SK-N-SH treated with all-trans-retinoic acid at 6 μM for 48 hours (cell line): ENCODE results near the gene C17orf58.

ENCODE experiments used
- ATAC-seq: fragments of 200-7000 bp; cut with Tn5 transposase; 3 replicates; pipeline ENCODE4 v1.9.1; 2020; ENCODE audit warnings: mild to moderate bottlenecking, moderate library complexity
- ARNTL ChIP-seq: fragments of 450-650 bp; formaldehyde crosslinking; IDR thresholded peaks from 2 replicates; pipeline ENCODE4 v1.5.0; 2020; ENCODE audit warnings: low read depth, mild to moderate bottlenecking, moderate library complexity, borderline replicate concordance
- BACH2 ChIP-seq: fragments of 250-450 bp; sonication (Bioruptor Pico); IDR thresholded peaks from 2 replicates; pipeline ENCODE4 v1.9.0; 2021; ENCODE audit warnings: mild to moderate bottlenecking, borderline replicate concordance
- CSDC2 ChIP-seq: fragments of 250-450 bp; sonication (Bioruptor Pico); IDR thresholded peaks from 2 replicates; pipeline ENCODE4 v1.5.0; 2020; ENCODE audit warnings: mild to moderate bottlenecking, moderate library complexity
- ISL1 ChIP-seq: fragments of 250-450 bp; sonication (Bioruptor Pico); IDR thresholded peaks from 2 replicates; pipeline ENCODE4 v2.1.2; 2022; ENCODE audit warnings: mild to moderate bottlenecking, moderate library complexity
- OSR1 ChIP-seq: fragments of 250-450 bp; sonication (Bioruptor Pico); IDR thresholded peaks from 2 replicates; pipeline ENCODE4 v1.8.0; 2022; ENCODE audit warnings: moderate library complexity, mild to moderate bottlenecking, inconsistent platforms
- PPARA ChIP-seq: fragments of 250-450 bp; sonication (Bioruptor Pico); IDR thresholded peaks from 2 replicates; pipeline ENCODE4 v1.5.0; 2020; ENCODE audit warnings: mild to moderate bottlenecking, borderline replicate concordance
- RARB ChIP-seq: fragments of 250-450 bp; sonication (Bioruptor Pico); IDR thresholded peaks from 2 replicates; pipeline ENCODE4 v1.8.0; 2021; ENCODE audit warnings: mild to moderate bottlenecking, moderate library complexity
- SNAI2 ChIP-seq: fragments of 250-450 bp; sonication (Bioruptor Pico); IDR thresholded peaks from 2 replicates; pipeline ENCODE4 v1.5.0; 2020; ENCODE audit warnings: mild to moderate bottlenecking, moderate library complexity
- TCF4 ChIP-seq: fragments of 250-450 bp; sonication (Bioruptor Pico); IDR thresholded peaks from 2 replicates; pipeline ENCODE4 v1.8.0; 2021; ENCODE audit warnings: mild to moderate bottlenecking, moderate library complexity, borderline replicate concordance
- TOX ChIP-seq: fragments of 250-450 bp; sonication (Bioruptor Pico); IDR thresholded peaks from 2 replicates; pipeline ENCODE4 v1.8.0; 2021; ENCODE audit warnings: mild to moderate bottlenecking, moderate library complexity, borderline replicate concordance
- ZC3H10 ChIP-seq: fragments of 250-450 bp; sonication (Bioruptor Pico); IDR thresholded peaks from 2 replicates; pipeline ENCODE4 v1.5.1; 2021; ENCODE audit warnings: mild to moderate bottlenecking, moderate library complexity
- ZFP3 ChIP-seq: fragments of 250-450 bp; sonication (Bioruptor Pico); IDR thresholded peaks from 2 replicates; pipeline ENCODE4 v1.5.0; 2020; ENCODE audit warnings: mild to moderate bottlenecking, moderate library complexity
- ZFP30 ChIP-seq: fragments of 450-650 bp; formaldehyde crosslinking; IDR thresholded peaks from 2 replicates; pipeline ENCODE4 v1.5.0; 2022; ENCODE audit warnings: mild to moderate bottlenecking, moderate library complexity
- ZNF565 ChIP-seq: fragments of 450-650 bp; formaldehyde crosslinking; conservative IDR thresholded peaks from 2 replicates; pipeline ENCODE4 v1.5.0; 2020; ENCODE audit warnings: low read depth, mild to moderate bottlenecking, moderate library complexity
- ZNF8 ChIP-seq: fragments of 450-650 bp; formaldehyde crosslinking; IDR thresholded peaks from 2 replicates; pipeline ENCODE4 v1.5.0; 2020; ENCODE audit warnings: mild to moderate bottlenecking, moderate library complexity
- TF ChIP-seq, protein P1 (sequence below): fragments of 250-450 bp; sonication (Bioruptor Pico); IDR thresholded peaks from 2 replicates; pipeline ENCODE4 v1.5.1; 2021; ENCODE audit warnings: mild to moderate bottlenecking, moderate library complexity
- TF ChIP-seq, protein P2 (sequence below): fragments of 250-450 bp; sonication (Bioruptor Pico); IDR thresholded peaks from 2 replicates; pipeline ENCODE4 v1.5.1; 2020; ENCODE audit warnings: low read depth, mild to moderate bottlenecking, moderate library complexity
- TF ChIP-seq, protein P3 (sequence below): fragments of 250-450 bp; sonication (Bioruptor Pico); IDR thresholded peaks from 2 replicates; pipeline ENCODE4 v1.5.0; 2020; ENCODE audit warnings: mild to moderate bottlenecking, moderate library complexity

The C17orf58 gene

DNA sequence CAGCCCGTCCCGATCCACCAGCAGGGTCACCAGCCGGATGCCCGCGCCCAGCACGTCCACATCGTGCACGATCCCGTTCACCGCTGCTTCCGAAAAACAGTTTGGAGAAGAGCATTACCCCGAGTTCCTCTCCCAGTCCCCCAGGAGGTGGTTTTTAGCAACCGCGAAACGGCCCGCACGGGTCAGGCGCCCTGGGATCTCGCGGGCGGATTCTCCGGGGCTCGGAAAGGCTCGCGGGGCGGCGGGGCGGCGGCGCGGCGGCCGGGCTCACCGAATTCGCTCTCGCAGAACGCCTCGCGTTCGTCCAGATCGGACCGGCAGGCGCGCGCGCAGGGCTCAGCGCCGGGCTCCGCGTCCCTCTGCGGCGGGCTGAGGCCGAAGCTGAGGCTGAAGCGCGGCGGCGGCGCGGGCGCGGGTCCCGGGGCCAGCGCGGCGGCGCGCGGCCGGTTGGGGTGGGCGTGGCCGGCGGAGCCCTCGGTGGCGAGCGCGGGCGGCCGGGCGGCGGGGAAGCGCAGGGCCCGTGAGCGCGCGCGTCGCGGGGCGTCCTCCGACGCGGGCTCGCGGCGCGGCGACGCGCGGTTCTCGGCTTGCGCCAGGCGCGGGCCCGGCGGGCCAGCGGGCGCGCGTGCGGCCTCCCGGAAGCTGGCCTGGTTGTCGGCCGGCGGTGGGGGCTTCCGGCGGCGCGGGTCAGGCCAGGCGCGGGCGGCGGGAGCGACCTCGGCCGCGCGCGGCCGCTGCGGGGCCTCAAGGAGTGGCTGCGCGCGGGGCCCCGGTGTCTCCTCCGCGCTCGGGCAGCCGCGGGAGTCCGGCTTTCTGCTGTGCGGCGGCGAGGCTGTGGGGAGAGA is 2.9 kb downstream of the C17orf58 start:
- TF ChIP-seq CSDC2 (CRISPR knock-in tag) (peak; percentile 23; the same call in 1 of the 2 replicates), ZNF565 (CRISPR knock-in tag) (no peak), SNAI2 (CRISPR knock-in tag) (peak; percentile 61; the same call in 1 of the 2 replicates), ZC3H10 (CRISPR knock-in tag) (0 out of 2 replicates have a peak, but pooled peaks have one; percentile 26), BACH2 (no peak), TCF4 (CRISPR knock-in tag) (no peak), ZFP3 (CRISPR knock-in tag) (peak; percentile 36; the same call in 1 of the 2 replicates), PPARA (CRISPR knock-in tag) (peak; percentile 79; the same call in 1 of the 2 replicates), ISL1 (CRISPR knock-in tag) (no peak), ZFP30 (CRISPR knock-in tag) (no peak; the same call in 1 of the 2 replicates)
- TF ChIP-seq, protein P1, sequence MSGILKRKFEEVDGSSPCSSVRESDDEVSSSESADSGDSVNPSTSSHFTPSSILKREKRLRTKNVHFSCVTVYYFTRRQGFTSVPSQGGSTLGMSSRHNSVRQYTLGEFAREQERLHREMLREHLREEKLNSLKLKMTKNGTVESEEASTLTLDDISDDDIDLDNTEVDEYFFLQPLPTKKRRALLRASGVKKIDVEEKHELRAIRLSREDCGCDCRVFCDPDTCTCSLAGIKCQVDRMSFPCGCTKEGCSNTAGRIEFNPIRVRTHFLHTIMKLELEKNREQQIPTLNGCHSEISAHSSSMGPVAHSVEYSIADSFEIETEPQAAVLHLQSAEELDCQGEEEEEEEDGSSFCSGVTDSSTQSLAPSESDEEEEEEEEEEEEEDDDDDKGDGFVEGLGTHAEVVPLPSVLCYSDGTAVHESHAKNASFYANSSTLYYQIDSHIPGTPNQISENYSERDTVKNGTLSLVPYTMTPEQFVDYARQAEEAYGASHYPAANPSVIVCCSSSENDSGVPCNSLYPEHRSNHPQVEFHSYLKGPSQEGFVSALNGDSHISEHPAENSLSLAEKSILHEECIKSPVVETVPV, result peak; percentile 74; the same call in 1 of the 2 replicates
- TF ChIP-seq, protein P2, sequence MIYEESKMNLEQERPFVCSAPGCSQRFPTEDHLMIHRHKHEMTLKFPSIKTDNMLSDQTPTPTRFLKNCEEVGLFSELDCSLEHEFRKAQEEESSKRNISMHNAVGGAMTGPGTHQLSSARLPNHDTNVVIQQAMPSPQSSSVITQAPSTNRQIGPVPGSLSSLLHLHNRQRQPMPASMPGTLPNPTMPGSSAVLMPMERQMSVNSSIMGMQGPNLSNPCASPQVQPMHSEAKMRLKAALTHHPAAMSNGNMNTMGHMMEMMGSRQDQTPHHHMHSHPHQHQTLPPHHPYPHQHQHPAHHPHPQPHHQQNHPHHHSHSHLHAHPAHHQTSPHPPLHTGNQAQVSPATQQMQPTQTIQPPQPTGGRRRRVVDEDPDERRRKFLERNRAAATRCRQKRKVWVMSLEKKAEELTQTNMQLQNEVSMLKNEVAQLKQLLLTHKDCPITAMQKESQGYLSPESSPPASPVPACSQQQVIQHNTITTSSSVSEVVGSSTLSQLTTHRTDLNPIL (CRISPR knock-in tag), result no peak
- TF ChIP-seq, protein P3, sequence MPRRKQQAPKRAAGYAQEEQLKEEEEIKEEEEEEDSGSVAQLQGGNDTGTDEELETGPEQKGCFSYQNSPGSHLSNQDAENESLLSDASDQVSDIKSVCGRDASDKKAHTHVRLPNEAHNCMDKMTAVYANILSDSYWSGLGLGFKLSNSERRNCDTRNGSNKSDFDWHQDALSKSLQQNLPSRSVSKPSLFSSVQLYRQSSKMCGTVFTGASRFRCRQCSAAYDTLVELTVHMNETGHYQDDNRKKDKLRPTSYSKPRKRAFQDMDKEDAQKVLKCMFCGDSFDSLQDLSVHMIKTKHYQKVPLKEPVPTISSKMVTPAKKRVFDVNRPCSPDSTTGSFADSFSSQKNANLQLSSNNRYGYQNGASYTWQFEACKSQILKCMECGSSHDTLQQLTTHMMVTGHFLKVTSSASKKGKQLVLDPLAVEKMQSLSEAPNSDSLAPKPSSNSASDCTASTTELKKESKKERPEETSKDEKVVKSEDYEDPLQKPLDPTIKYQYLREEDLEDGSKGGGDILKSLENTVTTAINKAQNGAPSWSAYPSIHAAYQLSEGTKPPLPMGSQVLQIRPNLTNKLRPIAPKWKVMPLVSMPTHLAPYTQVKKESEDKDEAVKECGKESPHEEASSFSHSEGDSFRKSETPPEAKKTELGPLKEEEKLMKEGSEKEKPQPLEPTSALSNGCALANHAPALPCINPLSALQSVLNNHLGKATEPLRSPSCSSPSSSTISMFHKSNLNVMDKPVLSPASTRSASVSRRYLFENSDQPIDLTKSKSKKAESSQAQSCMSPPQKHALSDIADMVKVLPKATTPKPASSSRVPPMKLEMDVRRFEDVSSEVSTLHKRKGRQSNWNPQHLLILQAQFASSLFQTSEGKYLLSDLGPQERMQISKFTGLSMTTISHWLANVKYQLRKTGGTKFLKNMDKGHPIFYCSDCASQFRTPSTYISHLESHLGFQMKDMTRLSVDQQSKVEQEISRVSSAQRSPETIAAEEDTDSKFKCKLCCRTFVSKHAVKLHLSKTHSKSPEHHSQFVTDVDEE (CRISPR knock-in tag), result peak; percentile 31
- peak; percentile 70 for ATAC-seq

DNA sequence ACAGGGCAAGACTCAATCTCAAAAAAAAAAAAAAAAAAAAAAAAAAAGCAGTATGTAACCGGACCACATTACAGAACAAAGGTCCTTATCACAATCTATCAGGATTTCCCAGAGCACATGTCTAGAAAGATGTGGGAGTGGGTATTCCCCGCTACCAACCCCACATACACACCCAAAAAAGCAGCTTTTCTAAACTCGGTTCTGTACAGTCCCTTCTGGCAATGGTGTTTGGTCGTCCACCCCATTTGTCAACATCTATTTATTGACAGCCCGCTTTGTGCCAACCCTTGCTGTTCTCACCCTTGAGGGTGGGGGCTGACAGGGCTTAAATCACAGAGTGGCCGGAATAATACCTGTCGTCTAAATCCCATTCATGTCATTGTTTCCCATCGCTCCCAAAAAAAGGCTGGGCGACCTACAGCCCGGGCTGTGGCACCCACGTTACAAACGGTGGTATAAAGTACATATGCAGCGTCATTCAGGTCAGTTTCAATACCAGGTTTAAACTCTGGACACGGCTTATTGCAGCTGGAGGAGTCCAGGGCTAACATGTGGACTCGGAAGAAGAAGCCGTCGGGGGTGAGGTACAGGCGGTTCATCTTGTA is 3.6 kb downstream of the C17orf58 start:
- TF ChIP-seq ARNTL (CRISPR knock-in tag) (no peak), OSR1 (CRISPR knock-in tag) (no peak), TCF4 (CRISPR knock-in tag) (no peak), ZNF565 (CRISPR knock-in tag) (no peak), ZFP30 (CRISPR knock-in tag) (no peak), SNAI2 (CRISPR knock-in tag) (no peak), RARB (CRISPR knock-in tag) (no peak), ISL1 (CRISPR knock-in tag) (no peak), CSDC2 (CRISPR knock-in tag) (no peak), ZNF8 (CRISPR knock-in tag) (no peak), TOX (CRISPR knock-in tag) (no peak), ZC3H10 (CRISPR knock-in tag) (no peak), BACH2 (no peak), PPARA (CRISPR knock-in tag) (no peak)
- TF ChIP-seq, protein P1, result no peak
- TF ChIP-seq, protein P3 (CRISPR knock-in tag), result no peak
- TF ChIP-seq, all 23 proteins: peak for 0
- no peak; the same call in 2 of the 3 replicates for ATAC-seq
